Erythroblast (primary cell): Measurements from ENCODE around the gene ATAD3C.
"Not testable (repeated sequence)": the region's sequence is repeated elsewhere in the genome, so short reads cannot be mapped to it uniquely, and the experiment has no call there.

Source experiments
- DNase-seq, 2 experiments: peaks; one replicate each; lab custom pipeline; 2025; lab: John Stamatoyannopoulos, UW
- GATA1 ChIP-seq: IDR thresholded peaks from 2 replicates; pipeline ENCODE4 v1.6.1; 2011; ENCODE audit warnings: low read depth, mild to moderate bottlenecking, control low read depth, low read length, moderate library complexity
- POLR2A ChIP-seq: IDR thresholded peaks from 2 replicates; pipeline ENCODE4 v1.6.1; 2011; ENCODE audit warnings: mild to moderate bottlenecking, low read length

ATAD3C gene

DNA sequence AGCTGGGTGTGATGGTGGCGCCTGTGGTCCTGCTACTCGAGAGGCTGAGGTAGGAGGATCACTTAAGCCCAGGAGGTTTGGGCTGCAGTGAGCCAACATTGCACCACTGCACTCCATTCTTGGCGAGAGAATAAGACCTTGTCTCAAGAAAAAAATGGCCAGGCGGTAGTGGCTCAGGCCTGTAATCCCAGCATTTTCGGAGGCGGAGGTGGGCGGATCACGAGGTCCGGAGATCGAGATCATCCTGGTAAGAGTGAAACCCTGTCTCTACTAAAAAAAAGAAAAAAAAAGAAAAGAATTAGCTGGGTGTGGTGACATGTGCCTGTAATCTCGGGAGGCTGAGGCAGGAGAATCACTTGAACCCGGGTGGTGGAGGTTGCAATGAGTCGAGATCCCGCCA, 33.4 kb downstream of the ATAD3C start:
- TF ChIP-seq GATA1 (no peak), POLR2A (no peak)
- DNase-seq, result no peak

DNA sequence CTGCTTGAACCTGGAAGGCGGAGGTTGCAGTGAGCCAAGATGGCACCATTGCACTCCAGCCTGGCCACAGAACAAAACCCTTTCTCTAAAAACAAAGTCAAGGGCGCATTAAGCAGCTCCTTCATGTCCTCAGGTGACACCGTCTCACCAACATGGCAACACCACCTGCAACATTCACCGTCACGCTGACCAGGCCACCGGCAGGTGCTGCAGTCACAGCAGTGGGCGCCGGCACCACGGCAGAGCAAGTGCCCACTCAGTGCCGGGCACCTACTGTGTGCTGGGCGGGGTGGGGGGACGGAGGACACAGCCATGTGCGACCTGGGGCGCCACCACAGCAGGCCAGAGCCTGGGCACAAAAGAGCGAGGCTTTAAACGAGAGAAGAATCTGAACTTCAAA, 34.2 kb downstream of the ATAD3C start:
- no peak for TF ChIP-seq POLR2A
- TF ChIP-seq GATA1, result no peak
- DNase-seq, result no peak

DNA sequence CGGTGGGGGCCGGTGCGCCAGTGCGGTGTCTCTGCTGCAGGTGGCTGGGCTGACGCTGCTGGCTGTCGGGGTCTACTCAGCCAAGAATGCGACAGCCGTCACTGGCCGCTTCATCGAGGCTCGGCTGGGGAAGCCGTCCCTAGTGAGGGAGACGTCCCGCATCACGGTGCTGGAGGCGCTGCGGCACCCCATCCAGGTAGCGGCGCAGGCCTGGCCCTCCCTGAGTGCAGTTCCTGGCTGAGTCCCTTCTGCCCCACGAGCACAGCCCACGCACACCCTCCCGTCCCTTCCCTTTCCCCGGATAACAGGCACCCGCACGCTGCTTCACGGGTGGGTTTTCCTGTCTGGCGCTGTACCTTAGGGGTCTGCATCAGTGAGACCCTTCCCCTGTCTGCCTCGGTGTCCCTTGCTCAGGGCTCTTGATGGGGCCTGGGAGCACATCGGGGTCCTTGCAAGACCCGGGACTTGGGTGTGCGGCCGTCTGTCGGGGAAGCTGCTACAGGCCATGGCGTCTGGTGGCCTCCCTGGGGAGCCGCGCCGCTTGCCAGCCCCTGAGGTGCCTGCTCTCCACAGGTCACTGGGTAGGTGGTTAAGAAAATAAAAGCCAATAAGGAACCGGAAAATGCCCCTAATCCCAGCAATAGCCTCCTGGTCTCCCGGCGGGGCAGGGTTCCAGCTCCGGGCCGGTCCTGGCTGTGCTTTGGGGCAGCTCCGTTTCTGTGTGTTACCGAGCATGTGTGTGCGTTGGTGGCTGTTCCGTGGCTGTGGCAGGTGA, 35.7 kb downstream of the ATAD3C start:
- not testable (repeated sequence) for DNase-seq

DNA sequence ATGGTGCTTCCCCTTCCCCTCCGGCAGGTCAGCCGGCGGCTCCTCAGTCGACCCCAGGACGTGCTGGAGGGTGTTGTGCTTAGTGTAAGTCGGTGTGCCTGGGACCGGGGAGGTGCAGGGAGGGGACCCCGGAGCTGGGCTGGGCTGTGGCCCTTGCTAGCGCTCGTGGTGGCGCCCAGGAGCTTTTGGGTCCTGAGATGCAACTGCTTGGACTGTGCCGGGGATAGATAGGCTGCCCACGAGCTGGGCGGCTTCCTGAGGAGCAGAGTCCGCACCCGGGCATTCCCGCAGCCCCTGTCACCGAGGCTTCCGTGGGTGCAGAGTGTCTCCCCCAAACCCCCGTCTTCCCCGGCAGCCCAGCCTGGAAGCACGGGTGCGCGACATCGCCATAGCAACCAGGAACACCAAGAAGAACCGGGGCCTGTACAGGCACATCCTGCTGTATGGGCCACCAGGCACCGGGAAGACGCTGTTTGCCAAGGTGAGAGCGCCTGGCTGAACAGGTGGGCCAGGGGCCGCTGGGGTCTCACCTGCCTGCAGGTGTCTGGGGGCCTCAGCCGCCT, 36.3 kb downstream of the ATAD3C start:
- DNase-seq, result not testable (repeated sequence)

DNA sequence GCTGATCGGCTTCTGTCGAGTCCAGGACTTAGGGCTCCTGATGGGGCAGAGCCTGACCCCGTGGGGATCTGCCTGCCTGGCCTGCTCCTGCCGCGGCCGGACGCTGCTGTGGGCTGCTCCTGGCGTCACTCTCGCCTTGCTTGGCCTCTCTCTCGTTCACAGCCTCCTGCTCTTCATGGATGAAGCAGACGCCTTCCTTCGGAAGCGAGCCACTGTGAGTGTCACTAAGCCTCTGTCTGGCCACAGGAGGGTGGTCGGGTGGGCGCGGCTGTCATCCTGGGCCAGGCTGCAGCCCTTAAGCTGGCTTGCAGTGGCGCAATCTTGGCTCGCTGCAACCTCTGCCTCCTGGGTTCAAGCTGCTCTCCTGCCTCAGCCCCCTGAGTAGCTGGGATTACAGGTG, 38.2 kb downstream of the ATAD3C start:
- TF ChIP-seq GATA1 (no peak), POLR2A (no peak)
- no peak for DNase-seq

DNA sequence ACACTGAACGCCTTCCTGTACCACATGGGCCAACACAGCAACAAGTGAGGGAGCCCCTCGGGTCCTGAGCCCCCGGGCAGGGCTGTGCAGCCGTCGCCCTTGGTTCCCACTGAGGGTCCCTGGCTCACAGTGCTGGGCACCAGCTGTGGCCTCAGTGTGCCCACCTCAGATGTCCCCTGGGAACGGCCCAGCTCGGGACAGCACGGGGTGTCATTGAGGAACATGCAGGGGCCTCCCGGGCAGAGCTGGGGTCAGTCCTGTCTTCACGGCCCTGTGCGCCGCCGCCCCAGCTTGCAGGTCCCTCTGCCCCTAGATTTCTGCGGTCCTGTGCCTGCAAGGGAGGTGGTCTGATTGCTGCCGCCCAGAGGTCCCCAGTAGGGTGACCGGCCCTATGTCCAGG, 39.7 kb downstream of the ATAD3C start:
- DNase-seq, result no peak
- TF ChIP-seq POLR2A (no peak), GATA1 (no peak)

DNA sequence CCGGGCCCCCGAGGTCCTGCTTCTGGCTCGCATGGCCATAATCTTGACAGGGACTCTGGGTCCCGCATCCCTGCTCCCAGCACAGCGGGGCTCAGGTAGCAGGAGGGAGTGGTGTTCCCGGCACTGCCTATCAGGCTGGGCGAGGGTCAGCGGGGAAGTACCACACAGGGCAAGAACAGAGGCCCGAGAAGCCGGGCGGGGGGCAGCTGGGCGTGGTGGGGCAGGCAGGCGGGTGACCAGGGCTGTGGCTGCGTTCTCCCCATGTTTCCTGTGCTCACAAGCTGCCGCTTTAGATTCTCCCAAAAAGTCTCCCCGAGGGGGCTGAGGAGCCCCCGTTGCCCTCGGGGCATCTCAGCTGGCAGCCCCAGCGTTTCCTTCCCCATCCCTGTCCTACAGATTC, 40.4 kb downstream of the ATAD3C start:
- TF ChIP-seq POLR2A, result no peak
- no peak for TF ChIP-seq GATA1
- DNase-seq, result no peak

DNA sequence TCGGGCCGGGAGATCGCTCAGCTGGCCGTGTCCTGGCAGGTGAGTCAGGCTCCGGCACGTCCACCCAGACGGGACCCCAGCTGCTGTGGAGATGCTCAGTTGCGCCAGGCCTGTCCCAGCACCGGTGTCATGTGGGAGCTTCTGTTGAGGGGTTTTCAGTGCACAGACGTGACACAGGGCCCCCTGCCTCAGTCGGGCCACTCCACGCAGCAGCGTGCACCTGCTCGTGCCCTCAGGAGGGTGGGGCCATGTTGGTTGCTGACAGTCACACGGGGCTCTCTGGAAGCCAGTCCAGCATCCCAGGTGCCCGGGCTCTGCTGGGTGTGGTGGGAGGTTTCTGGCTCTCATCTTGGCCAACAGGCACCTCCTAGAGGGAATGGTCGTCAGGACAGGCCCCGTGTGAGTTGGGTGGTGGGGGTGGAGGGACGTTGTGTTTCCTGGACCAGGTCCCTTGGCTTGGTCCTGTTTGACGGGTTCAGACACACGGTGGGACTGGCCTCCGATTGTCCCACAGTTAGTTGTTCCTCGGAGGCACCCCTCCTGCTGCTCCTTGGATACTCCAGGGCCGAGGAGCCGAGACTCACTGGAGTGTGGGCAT, 41.2 kb downstream of the ATAD3C start:
- DNase-seq, result no peak
- no peak for TF ChIP-seq GATA1
- no peak for TF ChIP-seq POLR2A

DNA sequence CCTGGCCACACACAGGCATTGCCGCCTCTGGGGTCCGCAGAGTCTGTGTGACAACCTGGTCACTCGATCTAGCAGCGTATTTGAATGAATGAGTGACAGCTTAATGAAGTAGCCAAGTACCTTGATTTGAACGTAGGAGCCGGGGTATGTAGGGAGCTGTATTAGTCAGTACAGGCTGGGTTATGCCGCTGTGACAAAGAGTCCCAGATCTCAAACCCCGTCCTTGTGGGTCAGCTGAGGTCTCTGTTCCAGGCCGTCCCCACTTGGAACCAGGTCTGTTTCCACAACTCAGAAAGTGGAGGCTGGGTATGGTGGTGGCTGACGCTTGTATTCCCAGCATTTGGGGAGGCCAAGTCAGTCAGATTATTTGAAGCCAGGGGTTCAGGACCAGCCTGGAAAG, 42.1 kb downstream of the ATAD3C start:
- no peak for DNase-seq

DNA sequence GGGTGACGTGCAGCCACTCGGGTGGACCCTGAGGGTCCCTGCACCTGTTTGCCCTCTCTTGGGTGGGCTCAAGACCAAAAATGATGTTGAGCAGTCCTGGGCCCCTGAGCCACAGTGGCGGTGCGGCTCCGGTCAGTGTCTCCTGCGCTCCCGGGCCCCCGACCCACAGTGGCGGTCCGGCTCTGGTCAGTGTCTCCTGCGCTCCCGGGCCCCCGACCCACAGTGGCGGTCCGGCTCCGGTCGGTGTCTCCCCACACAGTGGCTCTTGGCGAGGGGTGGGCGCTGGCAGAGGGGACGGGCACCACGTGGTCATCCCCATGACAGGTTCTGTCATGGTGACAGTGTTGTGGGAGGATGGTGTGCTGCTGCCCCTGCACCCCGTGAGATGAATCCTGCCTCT, 44.8 kb downstream of the ATAD3C start:
- DNase-seq, result not testable (repeated sequence)

More for the DNA sequence above, 42.1 kb downstream of the ATAD3C start:
- TF ChIP-seq GATA1 (no peak), POLR2A (no peak)

DNA sequence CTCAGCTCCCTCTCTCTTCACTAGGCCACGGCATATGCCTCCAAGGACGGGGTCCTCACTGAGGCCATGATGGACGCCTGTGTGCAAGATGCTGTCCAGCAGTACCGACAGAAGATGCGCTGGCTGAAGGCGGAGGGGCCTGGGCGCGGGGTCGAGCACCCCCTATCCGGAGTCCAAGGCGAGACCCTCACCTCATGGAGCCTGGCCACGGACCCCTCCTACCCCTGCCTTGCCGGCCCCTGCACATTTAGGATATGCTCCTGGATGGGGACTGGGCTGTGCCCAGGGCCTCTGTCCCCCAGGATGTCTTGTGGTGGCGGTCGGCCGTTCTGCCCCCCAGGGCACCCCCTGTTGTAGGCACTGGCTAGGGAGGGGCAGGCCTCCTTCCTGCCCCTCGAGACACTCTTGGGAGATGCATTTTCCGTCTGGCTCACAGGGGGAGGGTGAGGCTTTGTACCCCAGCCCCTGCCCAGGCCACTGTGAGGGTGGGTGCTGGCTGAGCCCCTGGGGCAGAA, 46.0 kb downstream of the ATAD3C start:
- DNase-seq, result not testable (repeated sequence)

DNA sequence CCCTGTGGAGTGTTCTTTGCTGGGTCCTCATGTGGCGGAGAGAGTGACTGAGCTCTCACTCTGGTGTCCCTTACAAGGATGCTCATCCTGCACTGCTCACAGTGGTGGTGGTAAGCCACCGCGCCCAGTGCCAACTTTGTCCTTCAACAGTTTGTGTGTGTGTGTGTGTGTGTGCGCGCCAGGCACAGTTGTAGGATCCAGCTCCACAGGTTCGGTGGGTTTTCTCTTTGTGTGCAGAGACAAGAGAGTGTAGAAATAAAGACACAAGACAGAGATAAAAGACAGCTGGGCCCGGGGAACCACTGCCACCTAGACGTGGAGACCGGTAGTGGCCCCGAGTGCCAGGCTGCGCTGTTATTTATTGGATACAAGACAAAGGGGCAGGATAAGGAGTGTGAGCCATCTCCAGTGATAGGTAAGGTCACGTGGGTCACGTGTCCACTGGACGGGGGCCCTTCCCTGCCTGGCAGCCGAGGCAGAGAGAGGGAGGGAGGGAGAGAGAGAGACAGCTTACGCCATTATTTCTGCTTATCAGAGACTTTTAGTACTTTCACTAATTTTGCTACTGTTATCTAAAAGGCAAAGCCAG, 55.4 kb downstream of the ATAD3C start:
- peak; percentile 80 to 85 for DNase-seq
- TF ChIP-seq POLR2A, result peak; percentile 61

DNA sequence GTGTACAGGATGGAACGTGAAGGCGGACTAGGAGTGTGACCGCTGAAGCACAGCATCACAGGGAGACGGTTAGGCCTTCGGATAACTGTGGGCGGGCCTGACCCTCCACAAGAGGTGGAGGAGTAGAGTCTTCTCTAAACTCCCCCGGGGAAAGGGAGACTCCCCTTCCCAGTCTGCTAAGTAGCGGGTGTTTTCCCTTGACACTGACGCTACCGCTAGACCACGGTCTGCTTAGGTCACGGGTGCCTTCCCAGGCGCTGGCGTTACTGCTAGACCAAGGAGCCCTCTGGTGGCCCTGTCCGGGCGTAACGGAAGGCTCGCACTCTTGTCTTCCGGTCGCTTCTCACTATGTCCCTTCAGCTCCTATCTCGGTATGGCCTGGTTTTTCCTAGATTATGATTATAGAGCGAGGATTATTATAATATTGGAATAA, 55.9 kb downstream of the ATAD3C start:
- peak; percentile 66 to 73 for DNase-seq
- TF ChIP-seq POLR2A, result peak; percentile 48

DNA sequence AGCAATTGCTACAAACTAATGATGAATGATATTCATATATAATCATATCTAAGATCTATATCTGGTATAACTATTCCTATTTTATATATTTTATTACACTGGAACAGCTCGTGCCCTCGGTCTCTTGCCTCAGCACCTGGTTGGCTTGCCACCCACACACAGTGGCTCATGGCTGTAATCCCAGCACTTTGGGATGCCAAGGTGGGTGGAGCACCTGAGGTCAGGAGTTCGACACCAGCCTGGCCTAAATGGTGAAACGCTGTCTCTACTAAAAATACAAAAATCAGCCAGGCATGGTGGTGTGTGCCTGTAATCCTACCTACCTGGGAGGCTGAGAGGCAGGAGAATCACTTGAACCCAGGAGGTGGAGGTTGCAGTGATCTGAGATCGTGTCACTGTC, 56.3 kb downstream of the ATAD3C start:
- DNase-seq, result not testable (repeated sequence)

DNA sequence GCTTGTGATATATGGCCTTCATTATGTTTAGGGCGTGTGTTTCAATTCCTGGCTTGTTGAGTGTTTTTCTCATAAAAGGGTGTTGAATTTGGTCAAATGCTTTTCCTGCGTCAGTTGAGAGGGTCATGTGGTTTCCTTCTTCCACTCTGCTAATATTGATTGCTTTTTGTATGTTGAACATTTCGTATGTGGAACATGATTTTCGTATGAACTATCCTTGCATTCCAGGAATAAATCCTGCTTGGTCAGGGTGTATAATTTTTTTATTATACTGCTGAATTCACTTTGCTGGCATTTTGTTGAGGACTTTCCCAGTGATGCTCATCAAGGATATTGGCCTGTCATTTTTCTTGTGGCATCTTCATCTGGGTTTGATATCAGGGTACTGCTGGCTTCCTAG, 57.8 kb downstream of the ATAD3C start:
- TF ChIP-seq POLR2A (no peak), GATA1 (no peak)
- DNase-seq, result no peak

DNA sequence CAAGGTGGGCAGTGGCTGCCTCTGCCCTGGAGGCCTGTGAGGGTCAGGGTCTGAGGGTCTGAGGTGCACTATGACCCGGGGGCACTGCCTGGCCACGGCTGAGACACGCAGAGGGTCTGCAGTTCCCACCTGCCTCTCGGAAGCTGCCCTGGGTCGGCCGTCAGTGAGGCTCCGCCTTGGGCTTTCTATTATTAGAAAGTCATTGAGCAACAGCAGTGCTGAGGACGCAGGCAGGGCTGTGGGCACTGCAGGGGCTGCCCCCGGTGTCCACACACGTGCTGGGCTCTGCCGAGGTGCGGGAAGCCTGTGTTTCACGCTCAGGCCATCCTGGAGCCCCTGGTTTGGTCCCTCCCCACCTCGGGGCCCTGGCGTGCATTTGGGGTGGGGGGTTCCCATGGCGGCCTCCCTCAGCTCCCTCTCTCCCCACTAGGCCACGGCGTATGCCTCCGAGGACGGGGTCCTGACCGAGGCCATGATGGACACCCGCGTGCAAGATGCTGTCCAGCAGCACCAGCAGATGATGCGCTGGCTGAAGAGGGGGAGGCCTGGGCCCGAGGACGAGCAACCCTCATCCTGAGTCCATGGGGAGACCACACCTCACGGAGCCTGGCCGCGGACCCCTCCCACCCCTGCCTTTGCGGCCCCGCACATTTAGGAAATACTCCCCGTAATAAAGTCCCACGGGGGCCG, 59.4 kb downstream of the ATAD3C start:
- DNase-seq, result not testable (repeated sequence)

DNA sequence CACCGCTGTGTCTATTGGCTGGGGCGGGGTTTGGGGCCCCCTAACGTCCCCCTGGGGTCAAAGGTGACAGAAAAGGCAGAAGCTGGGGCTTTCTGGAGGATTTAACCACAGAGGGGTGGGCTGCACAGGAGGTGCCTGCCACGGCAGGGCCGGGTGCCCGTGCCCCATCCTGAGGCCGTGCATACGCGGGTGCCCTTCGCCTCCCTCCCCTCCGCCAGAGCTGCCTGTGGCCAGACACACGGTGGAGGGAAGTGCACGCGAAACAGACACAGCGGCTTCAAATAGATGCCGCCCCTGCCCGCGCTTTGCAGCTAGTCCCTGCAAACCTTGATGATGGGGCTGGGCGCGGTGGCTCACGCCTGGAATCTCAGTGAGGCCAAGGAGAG, 60.0 kb downstream of the ATAD3C start:
- not testable (repeated sequence) for DNase-seq
